HepG2 (cell line): ENCODE results near the gene DAPK1. TPM values are rescaled to one million over a fixed set of nuclear protein-coding genes. Genes with fewer than 3 reads are reported as not detected.

Source experiments
- CREM ChIP-seq, 2 experiments: sonication (generic) in 1 of 2; formaldehyde crosslinking in 1 of 2; IDR thresholded peaks; 2 replicates each; pipeline versions ENCODE4 v1.4.0 to v1.6.1; 2016 to 2020; ENCODE audit warnings: antibody characterized with exemption in 1 of 2, mild to moderate bottlenecking in 1 of 2, missing genetic modification reagents in 1 of 2
- GABPA ChIP-seq, 2 experiments: IDR thresholded peaks; 2 replicates each; pipeline ENCODE4 v1.6.1; 2011 to 2016; ENCODE audit warnings: low read depth in 2 of 2, low read length in 1 of 2, missing biosample characterization in 1 of 2, missing genetic modification characterization in 1 of 2
- HOXA7 ChIP-seq: sonication (generic); formaldehyde crosslinking; IDR thresholded peaks from 2 replicates; pipeline ENCODE4 v1.8.1; 2022; ENCODE audit warnings: mild to moderate bottlenecking, missing genetic modification reagents, moderate library complexity
- MXD4 ChIP-seq: IDR thresholded peaks from 2 replicates; pipeline ENCODE4 v1.6.1; 2016; ENCODE audit warnings: mild to moderate bottlenecking, missing biosample characterization, missing genetic modification reagents
- PBX2 ChIP-seq: IDR thresholded peaks from 2 replicates; pipeline ENCODE4 v1.6.1; 2016; ENCODE audit warnings: control low read depth
- SIX4 ChIP-seq: sonication (generic); formaldehyde crosslinking; IDR thresholded peaks from 2 replicates; pipeline ENCODE4 v1.4.0; 2020; ENCODE audit warnings: missing genetic modification reagents
- ZBTB26 ChIP-seq: IDR thresholded peaks from 2 replicates; pipeline ENCODE4 v1.6.1; 2016; ENCODE audit warnings: missing compliant biosample characterization, missing genetic modification reagents, borderline replicate concordance
- ZNF761 ChIP-seq: sonication (generic); formaldehyde crosslinking; conservative IDR thresholded peaks from 2 replicates; pipeline ENCODE4 v1.4.0; 2020; ENCODE audit warnings: mild to moderate bottlenecking, missing genetic modification reagents
- ZNF790 ChIP-seq: sonication (generic); formaldehyde crosslinking; IDR thresholded peaks from 2 replicates; pipeline ENCODE4 v1.8.0; 2022; ENCODE audit warnings: missing genetic modification reagents, mild to moderate bottlenecking, borderline replicate concordance
- polyA plus RNA-seq, 8 experiments: library from polyadenylated mRNA; depleted of rRNA in 3 of 8; stranded (reverse) in 7 of 8; unstranded in 1 of 8; fragments of >200 nt; fragmentation: Illumina TruSeq in 4 of 8; extraction: Trizol in 4 of 8; gene quantifications; 2 replicates each; pipeline versions ENCODE4 v1.2.1 to v1.2.3, GENCODE V29; 2011 to 2016; ENCODE audit warnings: low read depth in 4 of 8, missing spikeins in 1 of 8, mixed read lengths in 1 of 8; ENCODE audit not compliant: insufficient read depth in 1 of 8
- total RNA-seq, 5 experiments: library from RNA; depleted of rRNA; stranded (reverse); fragments of >200 nt; fragmentation: Illumina TruSeq; extraction: Trizol; gene quantifications; 2 replicates each; pipeline ENCODE4 v1.2.3, GENCODE V29; 2016; ENCODE audit warnings: low read depth in 1 of 5

The DAPK1 gene
- total and polyA plus RNA-seq, 2 of the 13 experiments (the other 11 are each of a cell fraction or from before 2014, with no cell fraction given): 35.7 to 35.9 TPM

DNA sequence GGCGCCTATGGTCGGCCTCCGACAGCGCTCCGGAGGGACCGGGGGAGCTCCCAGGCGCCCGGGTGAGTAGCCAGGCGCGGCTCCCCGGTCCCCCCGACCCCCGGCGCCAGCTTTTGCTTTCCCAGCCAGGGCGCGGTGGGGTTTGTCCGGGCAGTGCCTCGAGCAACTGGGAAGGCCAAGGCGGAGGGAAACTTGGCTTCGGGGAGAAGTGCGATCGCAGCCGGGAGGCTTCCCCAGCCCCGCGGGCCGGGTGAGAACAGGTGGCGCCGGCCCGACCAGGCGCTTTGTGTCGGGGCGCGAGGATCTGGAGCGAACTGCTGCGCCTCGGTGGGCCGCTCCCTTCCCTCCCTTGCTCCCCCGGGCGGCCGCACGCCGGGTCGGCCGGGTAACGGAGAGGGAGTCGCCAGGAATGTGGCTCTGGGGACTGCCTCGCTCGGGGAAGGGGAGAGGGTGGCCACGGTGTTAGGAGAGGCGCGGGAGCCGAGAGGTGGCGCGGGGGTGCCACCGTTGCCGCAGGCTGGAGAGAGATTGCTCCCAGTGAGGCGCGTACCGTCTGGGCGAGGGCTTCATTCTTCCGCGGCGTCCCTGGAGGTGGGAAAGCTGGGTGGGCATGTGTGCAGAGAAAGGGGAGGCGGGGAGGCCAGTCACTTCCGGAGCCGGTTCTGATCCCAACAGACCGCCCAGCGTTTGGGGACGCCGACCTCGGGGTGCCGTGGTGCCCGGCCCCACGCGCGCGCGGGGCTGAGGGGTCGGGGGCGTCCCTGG is 561 bp downstream of the DAPK1 start (continued):
- TF ChIP-seq PBX2: no peak
- TF ChIP-seq ZBTB26: no peak
- 0 out of 2 replicates have a peak, but pooled peaks have one; percentile 10 for TF ChIP-seq ZNF761 (CRISPR knock-in tag)
- TF ChIP-seq HOXA7: 0 out of 2 replicates have a peak, but pooled peaks have one; percentile 54
- TF ChIP-seq GABPA (IDR thresholded peaks at IDR 0.05; ENCODE audit: low read depth, low read length): no peak
- TF ChIP-seq GABPA (CRISPR knock-in tag; IDR thresholded peaks at IDR 0.05; ENCODE audit: low read depth): no peak
- TF ChIP-seq SIX4 (CRISPR knock-in tag): no peak
- no peak for TF ChIP-seq ZNF790
- TF ChIP-seq CREM (IDR thresholded peaks at IDR 0.05): no peak
- TF ChIP-seq CREM (CRISPR knock-in tag; IDR thresholded peaks at IDR 0.05): no peak
- 0 out of 2 replicates have a peak, but pooled peaks have one; percentile 56 for TF ChIP-seq MXD4 (CRISPR knock-in tag)
